Endodermal cell (in vitro differentiated cells): ENCODE results near the gene ZBED4. TPM values are rescaled to one million over a fixed set of nuclear protein-coding genes. Genes with fewer than 3 reads are reported as not detected.

Source experiments
- DNase-seq: peaks from one replicate; pipeline ENCODE4 v3.0.0-alpha.2; 2017
- H3K27ac ChIP-seq: 2 replicates; pipeline ENCODE4 v1.5.1; 2013; ENCODE audit warnings: mild to moderate bottlenecking, low read depth, low read length, moderate library complexity
- H3K27me3 ChIP-seq: 2 replicates; pipeline ENCODE4 v1.6.1; 2013; ENCODE audit warnings: mild to moderate bottlenecking, low read length, moderate library complexity; ENCODE audit not compliant: insufficient read depth, control insufficient read depth, poor library complexity, severe bottlenecking
- H3K36me3 ChIP-seq: 2 replicates; pipeline ENCODE4 v1.7.0; 2013; ENCODE audit warnings: mild to moderate bottlenecking, low read length, moderate library complexity; ENCODE audit not compliant: control insufficient read depth, insufficient read depth
- H3K4me1 ChIP-seq: one replicate; pipeline ENCODE4 v1.7.0; 2013; ENCODE audit warnings: low read length; ENCODE audit not compliant: control insufficient read depth, insufficient read depth
- H3K4me3 ChIP-seq: 2 replicates; pipeline ENCODE4 v1.5.1; 2013; ENCODE audit warnings: mild to moderate bottlenecking, low read length, moderate library complexity
- H3K9ac ChIP-seq: 2 replicates; pipeline ENCODE4 v1.6.1; 2013; ENCODE audit warnings: mild to moderate bottlenecking, low read length, moderate library complexity; ENCODE audit not compliant: poor library complexity, severe bottlenecking; ENCODE audit errors: extremely low read depth
- H3K9me3 ChIP-seq: 2 replicates; pipeline ENCODE4 v1.6.1; 2013; ENCODE audit warnings: mild to moderate bottlenecking, low read length, moderate library complexity; ENCODE audit not compliant: control insufficient read depth
- H3K27ac Mint-ChIP-seq: 2 replicates; pipeline ENCODE4 v1.8.0; 2020; ENCODE audit warnings: mixed read lengths
- H3K27me3 Mint-ChIP-seq: 2 replicates; pipeline ENCODE4 v1.8.0; 2021; ENCODE audit warnings: mild to moderate bottlenecking, mixed read lengths; ENCODE audit not compliant: insufficient read depth
- H3K36me3 Mint-ChIP-seq: 2 replicates; pipeline ENCODE4 v1.8.0; 2020; ENCODE audit warnings: low read depth, mixed read lengths
- H3K4me1 Mint-ChIP-seq: 2 replicates; pipeline ENCODE4 v1.8.0; 2020; ENCODE audit warnings: mixed read lengths
- H3K4me3 Mint-ChIP-seq: 2 replicates; pipeline ENCODE4 v1.8.0; 2020; ENCODE audit warnings: mild to moderate bottlenecking, moderate library complexity, mixed read lengths
- H3K9me3 Mint-ChIP-seq: 2 replicates; pipeline ENCODE4 v1.8.0; 2020; ENCODE audit warnings: mild to moderate bottlenecking, mixed read lengths
- CTCF ChIP-seq: fragments of 200-600 bp; sonication (generic); conservative IDR thresholded peaks from 2 replicates; pipeline ENCODE4 v1.5.0; 2021; ENCODE audit warnings: antibody characterized with exemption, mild to moderate bottlenecking
- WGBS, 2 experiments: methylation state at CpG; one replicate each; pipeline versions ENCODE4 v1.1.5 to v1.1.7; 2013; ENCODE audit warnings: missing lambda C conversion rate in 2 of 2, mixed read lengths in 1 of 2; ENCODE audit not compliant: insufficient coverage in 1 of 2, insufficient read length in 1 of 2; 5-methylcytosine and 5-hydroxymethylcytosine counted together
- total RNA-seq, 2 donors: library from RNA; stranded (reverse); fragmentation: NEBNext Ultra II Directional in 1 of 2; extraction: Animal tissue kit (Norgen Biotek cat#: 25700) in 1 of 2; gene quantifications; 2 replicates in 1 of 2; 3 replicates in 1 of 2; pipeline ENCODE4 v1.2.1, GENCODE V29; 2021

Gene ZBED4
- total RNA-seq, 2 donors from 2014 or later, result 22.0 to 26.6 TPM

DNA sequence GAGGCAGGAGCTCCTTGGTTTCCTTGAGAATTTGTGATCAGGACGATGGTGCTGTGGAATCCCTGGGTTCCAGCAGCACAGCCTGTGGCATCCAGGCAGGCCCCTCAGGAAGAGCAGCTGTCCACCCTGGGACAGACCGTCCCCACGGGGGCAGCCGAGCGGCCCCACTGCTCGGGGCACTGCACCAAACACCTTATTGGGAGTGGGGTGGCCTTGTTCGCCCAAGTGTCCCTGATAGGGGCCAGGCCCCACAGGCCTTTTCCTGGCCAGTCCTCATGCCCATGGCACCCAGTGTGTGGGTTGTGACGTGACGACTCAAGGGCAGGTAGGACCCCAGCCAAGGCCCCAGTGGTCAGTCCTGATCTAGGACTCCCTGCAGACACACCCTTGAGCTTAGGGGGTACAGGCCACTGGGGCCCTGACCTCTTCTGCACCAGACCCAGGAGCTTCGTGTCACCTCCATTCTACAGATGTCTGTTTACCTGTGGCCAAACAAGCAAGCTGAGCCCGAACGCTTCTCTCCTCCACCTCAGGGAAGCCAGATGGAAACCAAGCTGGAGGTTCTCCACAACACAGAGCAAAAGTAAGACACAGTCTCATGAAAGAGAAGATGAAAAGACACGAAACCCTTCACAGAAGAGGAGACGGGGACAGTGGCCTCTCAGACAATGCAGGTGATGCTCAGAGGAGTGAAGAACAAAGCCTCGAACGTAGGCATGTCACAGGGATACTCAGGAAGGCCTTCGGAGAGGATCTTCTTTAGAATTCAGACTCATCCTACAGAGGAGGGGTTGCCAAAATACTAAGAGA lies 24.4 kb upstream of the ZBED4 start:
- H3K27me3 Mint-ChIP-seq, result peaks cover 31% of the 10 kb centered on the region

DNA sequence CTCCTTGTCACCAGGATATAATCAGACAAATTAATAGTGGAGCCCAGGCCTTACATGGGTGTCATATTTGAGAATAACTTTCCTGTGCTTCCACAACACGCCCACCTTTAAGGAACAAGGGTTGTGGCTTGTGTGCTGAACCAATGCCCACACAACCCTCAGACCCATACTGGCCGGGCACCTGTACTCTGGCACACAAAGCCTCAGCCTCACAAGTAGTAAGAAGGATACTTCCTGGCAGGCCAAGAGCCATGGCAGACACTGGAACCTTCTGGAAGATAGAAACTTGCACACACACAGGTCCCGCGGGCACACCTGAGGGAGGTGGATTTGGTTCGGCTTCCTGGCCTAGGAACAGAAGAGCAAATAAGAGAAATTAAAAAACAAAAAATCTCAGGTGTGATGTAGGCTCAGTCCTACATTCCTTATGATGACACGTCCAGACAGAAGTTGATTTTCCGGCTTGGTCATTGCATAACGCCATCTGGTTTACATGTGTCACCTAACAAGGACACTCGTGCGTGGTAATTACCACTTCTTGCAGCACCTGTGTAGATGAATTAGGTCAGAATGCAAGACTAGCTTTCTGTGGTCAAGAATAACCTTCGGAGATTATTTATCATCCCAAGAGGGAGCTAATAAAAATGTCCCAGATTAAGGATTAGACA lies 20.2 kb upstream of the ZBED4 start:
- peaks cover 7% of the 10 kb centered on the region for H3K36me3 Mint-ChIP-seq
- H3K9me3 Mint-ChIP-seq, result peaks cover 33% of the 10 kb centered on the region
- WGBS, 2 experiments, result 91 to 92% methylated on average over 9 to 11 of the region's 11 CpGs
- Histone ChIP-seq H3K4me1 (no peaks in the 10 kb centered on the region), H3K4me3 (no peak overlapping the region), H3K9me3 (peaks cover 7% of the 10 kb centered on the region), H3K27me3 (no peaks in the 10 kb centered on the region), H3K27ac (no peak overlapping the region), H3K9ac (no peak overlapping the region), H3K36me3 (no peaks in the 10 kb centered on the region)
- no peaks in the 10 kb centered on the region for H3K4me1 Mint-ChIP-seq
- no peak for TF ChIP-seq CTCF
- no peak for DNase-seq
- peaks cover 40% of the 10 kb centered on the region for H3K27me3 Mint-ChIP-seq
- no peak overlapping the region for H3K27ac Mint-ChIP-seq
- H3K4me3 Mint-ChIP-seq, result no peak overlapping the region

More for the DNA sequence above, 24.4 kb upstream of the ZBED4 start:
- Histone ChIP-seq H3K27me3 (no peaks in the 10 kb centered on the region), H3K4me1 (no peaks in the 10 kb centered on the region), H3K9ac (no peak overlapping the region), H3K9me3 (peaks cover 7% of the 10 kb centered on the region), H3K36me3 (peaks cover 12% of the 10 kb centered on the region), H3K27ac (no peak overlapping the region), H3K4me3 (no peak overlapping the region)
- peaks cover 33% of the 10 kb centered on the region for H3K9me3 Mint-ChIP-seq
- TF ChIP-seq CTCF, result no peak
- H3K27ac Mint-ChIP-seq, result no peak overlapping the region
- peaks cover 19% of the 10 kb centered on the region for H3K4me1 Mint-ChIP-seq
- H3K4me3 Mint-ChIP-seq, result peak overlapping the region; percentile 80
- H3K36me3 Mint-ChIP-seq, result peaks cover 21% of the 10 kb centered on the region
- 97% methylated on average over 10 to 17 of the region's 17 CpGs for WGBS, 2 experiments
- DNase-seq, result no peak

- no peak overlapping the region for H3K27ac Mint-ChIP-seq
- no peak overlapping the region for H3K4me3 ChIP-seq
These were observed 14.6 kb upstream of the ZBED4 start for GRCh38 chr22:49838771-49839717.

More at GRCh38 chr22:49838771-49839717, 14.6 kb upstream of the ZBED4 start:
- H3K27me3 Mint-ChIP-seq, result peaks cover 19% of the 10 kb centered on the region
- peaks cover 4% of the 10 kb centered on the region for H3K27me3 ChIP-seq
- no peak for TF ChIP-seq CTCF
- no peak overlapping the region for H3K9ac ChIP-seq
- H3K4me1 Mint-ChIP-seq, result peaks cover 2% of the 10 kb centered on the region
- no peaks in the 10 kb centered on the region for H3K4me1 ChIP-seq
- H3K9me3 ChIP-seq, result no peaks in the 10 kb centered on the region
- WGBS, 2 experiments, result 78 to 81% methylated on average over 13 to 29 of the region's 29 CpGs
- peak overlapping the region; percentile 20 for H3K4me3 Mint-ChIP-seq
- H3K27ac ChIP-seq, result no peak overlapping the region
- DNase-seq, result peak; percentile 75
- H3K9me3 Mint-ChIP-seq, result no peaks in the 10 kb centered on the region
- H3K36me3 Mint-ChIP-seq, result no peaks in the 10 kb centered on the region
- no peaks in the 10 kb centered on the region for H3K36me3 ChIP-seq
